HG03095 (cell line): ENCODE results near the gene AKNA.

ENCODE experiments used
- ATAC-seq: cut with Tn5 transposase; IDR thresholded peaks from one replicate; pipeline ENCODE4 v1.9.1; 2021; ENCODE audit warnings: moderate library complexity; ENCODE audit not compliant: unreplicated experiment

AKNA gene

DNA sequence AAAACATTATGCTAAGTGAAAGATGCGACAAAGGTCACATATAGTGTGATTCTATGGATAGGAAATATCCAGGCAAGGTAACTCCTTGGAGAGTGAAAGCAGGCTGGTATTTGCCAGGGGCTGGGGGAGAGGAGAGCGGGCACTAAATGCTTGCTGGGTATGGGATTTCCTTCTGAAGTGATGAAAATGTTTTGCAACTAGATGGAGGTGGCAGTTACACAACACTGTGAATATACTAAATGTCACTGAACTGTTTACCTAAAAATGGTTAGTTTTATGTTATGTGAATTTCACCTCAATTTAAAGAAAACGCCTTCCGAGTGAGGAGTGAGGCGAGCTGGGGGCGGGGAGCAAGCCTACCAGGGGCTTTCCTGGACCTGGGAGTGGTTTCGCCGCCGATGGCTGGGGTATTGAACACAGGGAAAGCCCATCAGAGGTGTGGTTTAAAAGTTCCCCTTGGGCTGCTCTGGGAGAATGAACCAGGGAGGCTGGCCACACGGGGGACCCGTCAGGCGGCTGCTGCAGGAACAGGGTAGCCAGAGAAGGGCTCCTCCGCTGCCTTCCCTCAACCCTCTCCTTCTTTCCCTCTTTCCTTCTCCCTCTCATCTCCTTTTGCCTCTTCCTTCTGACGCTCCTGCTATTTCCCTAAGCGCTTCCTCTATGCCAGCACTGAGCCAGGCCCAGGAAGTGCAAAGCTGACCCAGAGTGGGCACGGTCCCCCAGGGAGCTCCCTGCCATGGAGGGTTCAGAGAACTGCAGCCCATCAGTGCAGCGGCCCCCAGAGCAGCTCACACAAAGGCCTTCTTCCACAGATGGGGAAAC lies 4.9 kb downstream of the AKNA start:
- peak; percentile 21 for ATAC-seq

DNA sequence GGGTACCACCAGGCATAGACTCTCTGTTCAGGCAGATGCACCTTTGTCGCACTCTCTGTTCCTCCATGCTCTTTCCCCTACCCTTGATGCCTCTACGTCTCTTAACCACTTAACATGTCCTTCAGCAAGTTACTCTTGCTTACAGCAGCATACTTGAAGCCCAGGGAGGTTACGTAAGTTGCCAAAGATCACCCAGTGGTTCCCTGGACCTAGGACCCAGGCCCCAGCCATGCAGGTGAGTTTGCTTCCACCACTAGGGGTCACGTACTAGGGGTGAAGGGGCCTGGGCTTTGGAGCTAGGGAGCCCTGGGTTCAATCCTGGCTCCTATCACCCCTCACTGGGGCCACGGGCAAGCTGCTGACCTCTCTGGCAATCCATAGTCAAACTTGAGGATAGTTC lies 8.9 kb downstream of the AKNA start:
- ATAC-seq = no peak

GRCh38 chr9:114378016-114378415 lies 9.8 kb downstream of the AKNA start:
- no peak for ATAC-seq

GRCh38 chr9:114376586-114377445 lies 11.0 kb downstream of the AKNA start:
- ATAC-seq = no peak

- no peak for ATAC-seq
Measured at GRCh38 chr9:114375386-114376175, 12.2 kb downstream of the AKNA start.

- ATAC-seq = no peak
Measured at GRCh38 chr9:114374936-114375335, 12.8 kb downstream of the AKNA start.

- no peak for ATAC-seq
Measured at GRCh38 chr9:114373960-114374730, 13.6 kb downstream of the AKNA start.

DNA sequence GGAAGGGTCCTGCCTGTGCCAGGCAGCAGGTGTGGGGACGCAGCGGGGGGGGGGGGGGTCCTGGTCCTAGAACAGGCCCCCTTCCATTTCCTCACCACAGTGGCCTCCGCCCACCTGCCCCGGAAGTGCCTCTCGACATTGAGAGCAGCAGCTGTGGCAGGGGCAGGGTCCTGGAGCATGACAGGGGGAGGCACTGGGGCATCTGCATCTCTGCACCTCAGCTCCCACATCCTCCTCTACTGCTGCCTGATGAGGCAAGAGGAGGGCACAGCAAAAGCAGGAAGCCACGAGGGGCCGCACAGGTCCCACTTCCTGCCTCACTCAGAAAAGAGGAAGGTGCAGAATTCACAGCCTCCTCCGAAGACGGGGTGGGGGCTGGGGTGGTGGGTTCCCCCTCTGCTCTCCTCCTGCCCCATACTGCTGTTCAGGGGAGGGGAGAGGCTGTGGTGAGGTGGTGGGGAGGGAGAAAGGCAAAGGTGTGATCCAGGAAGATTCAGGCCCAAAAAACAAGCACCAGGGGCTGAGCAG lies 14.8 kb downstream of the AKNA start:
- ATAC-seq = peak; percentile 86

- ATAC-seq = no peak
Measured at GRCh38 chr9:114371973-114372917, 15.5 kb downstream of the AKNA start.

GRCh38 chr9:114371343-114371944 lies 16.3 kb downstream of the AKNA start:
- ATAC-seq = no peak

DNA sequence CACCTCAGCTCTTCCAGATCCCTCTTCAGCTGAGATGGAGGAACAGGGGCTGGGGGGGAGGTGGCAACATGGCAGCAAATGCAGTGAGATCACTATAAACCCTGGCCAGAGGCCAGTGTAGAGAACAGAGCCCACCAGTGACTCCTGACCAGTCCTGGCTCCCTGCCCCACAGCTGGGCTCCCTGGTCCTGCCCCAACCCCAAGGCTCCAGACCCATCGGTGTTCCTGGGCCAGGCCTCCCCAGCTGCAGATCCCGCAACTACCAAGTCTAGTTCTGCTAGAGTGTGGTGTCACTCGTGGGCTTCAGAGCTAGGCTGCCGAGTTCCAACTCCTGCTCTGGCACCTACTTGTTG lies 16.8 kb downstream of the AKNA start:
- no peak for ATAC-seq

DNA sequence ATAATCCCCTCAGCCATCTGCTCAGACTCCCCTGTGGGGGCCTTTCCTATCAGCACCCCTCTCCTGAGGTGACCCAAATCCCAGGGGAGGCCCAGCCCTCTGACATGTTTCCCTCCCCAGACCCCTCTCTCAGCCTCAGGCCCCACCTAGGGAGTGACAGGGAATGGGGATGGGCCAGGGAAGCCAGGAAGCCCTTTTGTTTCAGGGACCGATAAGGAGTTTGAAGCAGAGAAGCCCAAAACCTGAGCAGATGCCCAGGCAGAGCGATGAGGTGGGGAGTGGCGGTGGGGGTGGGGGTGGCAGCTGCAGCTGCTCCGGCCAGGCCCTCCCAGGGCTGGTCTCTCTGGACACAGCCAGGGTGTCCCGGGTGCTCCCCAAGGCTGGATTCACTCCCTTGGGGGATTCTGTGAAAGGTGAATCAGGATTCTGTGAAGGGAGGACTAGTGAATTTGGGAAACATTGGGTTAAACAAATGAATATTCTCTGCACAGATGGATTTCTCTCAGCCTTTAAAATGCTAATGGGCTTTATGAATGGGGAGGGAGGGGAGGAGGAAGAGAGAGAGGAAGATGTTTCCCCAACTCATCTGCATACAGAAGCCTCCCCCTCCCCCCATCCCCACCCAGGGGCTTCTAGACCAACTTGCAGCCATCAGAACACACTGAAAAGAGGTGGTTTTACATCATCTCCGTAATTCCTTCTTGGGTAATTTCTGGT lies 17.4 kb downstream of the AKNA start:
- ATAC-seq = no peak

DNA sequence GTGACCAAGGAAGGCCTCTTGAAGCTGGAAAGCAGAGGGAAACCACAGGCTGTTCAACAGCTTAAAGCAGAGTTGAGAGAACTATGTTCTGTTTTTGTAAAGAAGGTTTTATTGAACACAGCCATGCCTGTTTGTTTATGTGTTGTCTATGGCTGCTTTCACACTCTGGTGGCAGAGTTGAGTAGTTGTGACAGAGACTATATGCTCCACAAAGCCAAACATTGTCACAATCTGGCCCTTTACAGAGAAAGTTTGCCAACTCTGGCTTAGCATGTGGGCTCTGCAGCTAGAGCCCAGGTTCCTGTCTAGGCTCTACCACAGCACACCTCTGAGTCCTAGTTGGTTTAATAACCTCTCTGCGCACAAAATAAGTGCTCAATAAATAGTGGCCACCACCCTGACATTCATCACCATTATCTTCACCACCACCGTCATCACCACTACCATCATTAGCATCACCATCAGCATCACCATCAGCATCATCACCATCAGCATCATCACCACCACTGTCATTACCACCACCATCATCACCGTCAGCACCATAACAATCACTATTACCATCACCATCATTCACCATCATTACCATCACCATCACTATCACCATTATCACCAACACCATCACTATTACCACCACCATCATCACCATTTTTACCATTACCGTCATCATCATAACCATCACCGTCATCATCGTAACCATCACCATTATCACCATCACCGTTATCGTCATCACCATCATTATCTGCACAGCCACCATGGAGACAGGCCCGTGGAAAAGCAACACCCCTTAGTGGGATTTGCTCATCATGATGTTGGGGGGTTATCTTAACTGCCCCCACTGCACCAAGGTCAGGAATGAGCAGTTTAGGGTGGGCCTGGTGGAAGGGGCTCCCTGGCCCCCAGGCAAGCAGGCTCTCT lies 18.3 kb downstream of the AKNA start:
- no peak for ATAC-seq

GRCh38 chr9:114367772-114368569 lies 19.8 kb downstream of the AKNA start:
- no peak for ATAC-seq

DNA sequence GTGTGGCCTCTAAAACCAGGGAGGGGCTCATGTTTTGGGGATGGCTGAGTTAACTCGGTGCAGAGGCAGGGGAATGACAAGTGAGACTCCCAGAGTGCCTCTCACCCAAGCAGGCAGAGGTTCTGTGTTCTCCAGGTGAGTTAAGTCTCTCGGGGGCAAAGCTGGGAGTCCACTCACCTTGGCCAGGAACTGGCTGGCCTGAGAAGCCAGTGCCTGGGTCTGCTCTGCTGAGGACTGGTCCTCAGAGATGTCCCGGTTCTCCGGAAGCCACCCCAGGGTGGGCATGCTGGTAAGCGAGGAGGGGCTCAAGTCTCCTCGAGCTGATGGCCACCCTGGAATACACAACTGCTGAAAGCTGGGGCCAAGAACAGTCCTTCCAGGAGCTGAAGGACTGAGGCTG lies 20.4 kb downstream of the AKNA start:
- no peak for ATAC-seq

GRCh38 chr9:114366334-114367128 lies 21.3 kb downstream of the AKNA start:
- ATAC-seq = peak; percentile 38
